ENCODE results near the gene DIDO1.

DIDO1 gene

DNA sequence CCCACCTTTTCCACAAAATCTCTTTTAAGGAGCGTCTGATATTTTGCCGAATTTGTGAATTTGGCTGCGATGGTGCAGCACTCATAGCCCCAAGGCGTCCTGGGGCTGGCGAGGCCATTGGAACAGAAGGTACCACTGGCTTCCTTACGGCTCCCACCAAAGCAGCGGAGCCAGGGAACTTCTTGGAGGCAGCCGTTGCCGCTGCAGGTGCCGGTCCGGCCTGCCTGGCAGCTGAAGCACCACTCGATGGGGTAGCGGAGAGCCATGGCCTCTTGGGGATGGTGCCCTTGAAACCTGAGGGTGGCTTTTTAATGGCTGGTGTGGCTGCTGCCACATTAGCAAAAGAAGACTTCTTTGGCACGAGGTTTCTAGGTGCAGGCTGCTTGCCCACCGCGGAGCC lies 29.8 kb downstream of the DIDO1 start:
- no peak for DNase-seq (ENCODE audit: low read depth)
- H3K4me3 ChIP-seq (ENCODE audit: low read depth, low read length): no peak overlapping the region
- TF ChIP-seq CTCF (IDR thresholded peaks at IDR 0.05; ENCODE audit: low read depth, low read length, missing control alignments): no peak

- no peak for DNase-seq (ENCODE audit: low read depth)
Observed at GRCh38 chr20:62895539-62895938, 30.8 kb downstream of the DIDO1 start.

GRCh38 chr20:62894261-62894660 lies 32.0 kb downstream of the DIDO1 start:
- DNase-seq (ENCODE audit: low read depth): no peak
- TF ChIP-seq CTCF (IDR thresholded peaks at IDR 0.05; ENCODE audit: low read depth, low read length, missing control alignments): no peak

More at GRCh38 chr20:62895539-62895938, 30.8 kb downstream of the DIDO1 start:
- H3K4me3 ChIP-seq (ENCODE audit: low read depth, low read length): no peak overlapping the region
- no peak for TF ChIP-seq CTCF (IDR thresholded peaks at IDR 0.05; ENCODE audit: low read depth, low read length, missing control alignments)

GRCh38 chr20:62893700-62894099 lies 32.6 kb downstream of the DIDO1 start:
- no peak for DNase-seq (ENCODE audit: low read depth)
- TF ChIP-seq CTCF (IDR thresholded peaks at IDR 0.05; ENCODE audit: low read depth, low read length, missing control alignments): no peak
- H3K4me3 ChIP-seq (ENCODE audit: low read depth, low read length): no peak overlapping the region

More at GRCh38 chr20:62894261-62894660, 32.0 kb downstream of the DIDO1 start:
- H3K4me3 ChIP-seq (ENCODE audit: low read depth, low read length): no peak overlapping the region

GRCh38 chr20:62892348-62893304 lies 33.7 kb downstream of the DIDO1 start:
- TF ChIP-seq CTCF (IDR thresholded peaks at IDR 0.05; ENCODE audit: low read depth, low read length, missing control alignments): no peak

DNA sequence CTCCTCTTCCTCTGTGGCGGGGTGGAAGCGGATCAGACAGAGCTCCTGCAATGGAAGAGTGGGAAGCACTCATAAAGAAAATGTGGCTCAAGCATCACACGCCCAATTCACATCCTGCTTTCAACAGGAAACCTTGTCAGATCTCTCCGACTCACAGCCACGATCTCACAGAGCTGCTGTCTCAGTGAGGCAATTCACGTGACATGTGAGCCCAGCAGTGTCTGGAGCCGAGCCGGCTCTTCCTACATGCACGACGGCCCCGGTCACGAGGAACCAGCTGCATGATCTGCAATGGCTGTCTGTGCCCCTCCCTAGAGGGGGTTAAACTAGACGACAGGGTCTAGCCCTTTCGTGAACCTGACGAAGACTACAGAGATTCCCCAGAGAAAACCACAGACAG lies 35.2 kb downstream of the DIDO1 start:
- H3K4me3 ChIP-seq (ENCODE audit: low read depth, low read length): no peak overlapping the region
- no peak for TF ChIP-seq CTCF (IDR thresholded peaks at IDR 0.05; ENCODE audit: low read depth, low read length, missing control alignments)
- no peak for DNase-seq (ENCODE audit: low read depth)

More at GRCh38 chr20:62892348-62893304, 33.7 kb downstream of the DIDO1 start:
- no peak for DNase-seq (ENCODE audit: low read depth)
- H3K4me3 ChIP-seq (ENCODE audit: low read depth, low read length): no peak overlapping the region
